DMS53 treated with DMSO at 0.1 percent for 48 hours (cell line): ENCODE data around the gene ZNF761.

Experiments used
- DNase-seq: peaks from one replicate; lab custom pipeline; 2025; ENCODE audit not compliant: unreplicated experiment; lab: John Stamatoyannopoulos, UW

ZNF761 gene

GRCh38 chr19:53504885-53505284, 73.1 kb downstream of the ZNF761 start:
- DNase-seq = no peak

GRCh38 chr19:53506728-53507127, 74.9 kb downstream of the ZNF761 start:
- no peak for DNase-seq
